Measurements from ENCODE around the gene PEX6. TPM values are rescaled to one million over a fixed set of nuclear protein-coding genes. Genes with fewer than 3 reads are reported as not detected.

The PEX6 gene
- total and polyA plus RNA-seq, 4 donors: 17.7 to 29.5 (median 23.9) TPM

DNA sequence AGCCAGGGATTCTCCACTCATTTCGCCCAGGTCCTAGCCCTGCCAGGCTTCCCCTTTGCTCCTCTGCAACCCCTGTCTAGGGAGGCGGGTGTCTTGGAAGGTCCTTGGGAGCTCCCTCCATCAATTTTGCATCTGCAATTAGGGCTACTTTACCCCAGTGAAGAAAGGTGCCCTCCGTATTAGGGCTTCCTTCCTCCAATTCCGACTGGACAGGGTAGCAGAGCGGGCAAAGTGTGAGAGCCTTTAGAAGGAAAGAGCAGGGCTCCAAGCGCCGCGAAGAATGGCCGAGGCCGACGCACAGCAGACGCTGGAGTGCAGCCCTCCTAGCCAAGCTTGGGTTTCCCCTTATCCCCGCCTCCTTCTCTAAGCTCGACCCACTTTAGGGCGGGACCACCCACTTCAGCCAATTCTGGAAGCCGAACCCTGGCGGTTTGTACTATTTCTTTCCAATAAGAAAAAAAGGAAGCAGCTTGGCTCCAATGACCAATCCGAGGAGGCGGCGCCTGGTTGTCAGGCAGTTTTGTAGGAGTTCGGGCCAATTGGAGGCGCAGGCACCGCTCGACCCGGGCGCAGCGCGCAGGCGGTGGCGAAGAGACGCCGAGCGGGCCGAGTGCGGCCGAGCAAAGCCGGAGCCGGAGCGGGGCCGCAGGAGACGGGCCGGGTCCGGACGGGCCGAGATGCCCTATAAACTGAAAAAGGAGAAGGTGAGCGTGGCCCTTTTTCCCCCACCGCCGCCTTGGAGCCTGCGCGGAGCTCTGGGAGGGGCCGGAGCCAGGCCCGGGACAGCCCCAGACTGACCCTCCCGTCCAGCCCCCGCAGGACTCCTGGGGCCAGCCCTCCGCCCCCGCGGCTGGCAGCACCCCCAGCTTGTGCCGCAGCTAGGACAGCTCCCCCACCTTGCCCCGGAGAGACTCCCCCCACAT is 5.3 kb upstream of the PEX6 start, which contains the start of gene PPP2R5D:
Gene PPP2R5D (plus strand): TSS at position 570 of the 923 bp plus-strand sequence. CDS start 108 bp downstream, at position 678.
- peak within 1 kb of the TSS; percentile 69 for H3K4me3 ChIP-seq (ENCODE audit: low read depth, low read length)
- H3K9me3 ChIP-seq (ENCODE audit: control insufficient read depth, insufficient read depth, low read length): no peaks in the 10 kb centered on the region
- H3K27ac ChIP-seq (ENCODE audit: low read depth, low read length): peak within 1 kb of the TSS; percentile 97
- peaks cover 37% of the 10 kb centered on the region for H3K4me1 ChIP-seq (ENCODE audit: control insufficient read depth, insufficient read depth, low read length)
- DNase-seq (ENCODE audit: low read depth in 4 of 6, low spot score in 6 of 6): peak; percentile 94 to 100 (median 98)
- H3K27me3 ChIP-seq (ENCODE audit: control insufficient read depth, insufficient read depth, low read length): no peaks in the 10 kb centered on the region
- WGBS (ENCODE audit: insufficient coverage): under 1% methylated on average over 52 of the region's 59 CpGs
- peaks cover 17% of the 10 kb centered on the region for H3K36me3 ChIP-seq (ENCODE audit: control insufficient read depth, insufficient read depth, low read length)

DNA sequence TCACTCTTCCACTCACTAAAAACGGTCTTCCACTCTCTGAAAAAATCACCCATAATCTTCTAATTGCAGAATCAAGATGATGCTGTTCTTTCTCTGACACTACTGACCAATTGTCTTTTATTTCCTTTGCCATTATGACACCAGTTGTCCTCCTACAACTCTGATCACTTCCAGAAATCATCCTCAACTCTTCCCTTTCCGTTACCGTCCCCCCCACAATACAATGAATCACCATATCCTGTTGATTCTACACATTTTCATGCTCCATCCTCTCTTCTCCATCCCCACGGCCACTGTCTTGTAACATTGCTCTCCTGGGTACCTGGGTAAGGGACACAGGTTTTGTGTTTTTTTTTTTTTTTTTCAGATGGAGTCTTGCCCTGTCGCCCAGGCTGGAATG is 2.9 kb upstream of the PEX6 start:
- 93% methylated on average over 4 of the region's 5 CpGs for WGBS (ENCODE audit: insufficient coverage)
- Histone ChIP-seq H3K36me3 (ENCODE audit: control insufficient read depth, insufficient read depth, low read length) (peaks cover 5% of the 10 kb centered on the region), H3K9me3 (ENCODE audit: control insufficient read depth, insufficient read depth, low read length) (no peaks in the 10 kb centered on the region), H3K4me1 (ENCODE audit: control insufficient read depth, insufficient read depth, low read length) (peaks cover 53% of the 10 kb centered on the region), H3K27me3 (ENCODE audit: control insufficient read depth, insufficient read depth, low read length) (no peaks in the 10 kb centered on the region), H3K27ac (ENCODE audit: low read depth, low read length) (no peak overlapping the region), H3K4me3 (ENCODE audit: low read depth, low read length) (no peak overlapping the region)
- DNase-seq (ENCODE audit: low read depth in 4 of 6, low spot score in 6 of 6): no peak

DNA sequence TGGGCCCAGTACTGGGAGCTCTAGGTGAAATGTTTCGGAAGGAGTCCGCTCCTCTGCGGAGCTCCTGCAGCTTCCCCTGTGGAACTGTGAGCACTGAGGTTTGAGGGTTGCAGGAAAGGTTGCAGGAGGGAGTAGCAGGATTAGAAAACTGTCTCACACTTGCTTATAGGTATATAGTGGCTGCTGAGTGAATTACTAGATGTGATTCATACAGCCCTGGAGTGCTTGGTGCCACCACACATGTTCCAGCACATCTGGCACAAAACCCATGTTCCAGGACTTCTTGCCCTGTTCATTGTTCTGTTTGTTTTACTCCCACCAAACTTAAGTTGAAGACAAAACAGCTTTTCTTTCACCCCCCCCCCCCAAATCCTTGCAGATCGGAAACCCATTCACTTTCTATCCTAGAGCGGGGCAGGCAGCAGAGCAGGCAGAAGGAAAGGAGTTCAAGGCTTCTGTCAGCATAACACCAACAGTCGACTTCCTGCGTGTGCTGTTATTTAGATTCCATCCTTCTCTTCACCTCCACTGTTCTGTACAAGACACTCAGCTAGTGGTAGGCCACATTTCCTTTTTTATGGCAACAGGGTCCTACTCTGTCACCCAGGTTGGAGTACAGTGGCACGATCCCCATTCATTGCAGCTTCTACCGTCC is 669 bp upstream of the PEX6 start:
- Histone ChIP-seq H3K9me3 (ENCODE audit: control insufficient read depth, insufficient read depth, low read length) (no peaks in the 10 kb centered on the region), H3K4me3 (ENCODE audit: low read depth, low read length) (peak overlapping the region; percentile 70), H3K27me3 (ENCODE audit: control insufficient read depth, insufficient read depth, low read length) (no peaks in the 10 kb centered on the region), H3K4me1 (ENCODE audit: control insufficient read depth, insufficient read depth, low read length) (peaks cover 37% of the 10 kb centered on the region), H3K27ac (ENCODE audit: low read depth, low read length) (peak overlapping the region; percentile 90), H3K36me3 (ENCODE audit: control insufficient read depth, insufficient read depth, low read length) (peaks cover 3% of the 10 kb centered on the region)
- no peak for DNase-seq (ENCODE audit: low read depth in 4 of 6, low spot score in 6 of 6)
- WGBS (ENCODE audit: insufficient coverage): 44% methylated on average over 7 of the region's 9 CpGs

DNA sequence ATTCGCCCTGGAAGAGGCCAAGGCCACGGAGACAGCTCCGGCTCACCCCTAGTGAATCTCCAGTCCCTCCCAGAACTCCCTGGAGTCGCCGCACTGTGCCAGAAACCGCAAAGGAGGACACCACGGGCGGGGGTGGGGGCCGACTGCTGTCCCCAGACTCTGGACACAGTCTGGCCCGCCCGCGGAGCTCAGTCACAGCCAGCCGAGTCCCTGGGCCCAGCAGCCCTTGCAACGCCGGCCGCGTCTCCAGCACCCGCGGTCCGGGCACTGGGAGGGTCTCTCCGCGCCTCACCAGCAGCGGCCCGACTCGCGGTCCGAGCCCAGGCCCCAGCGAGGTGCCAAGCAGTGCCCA is 518 bp downstream of the PEX6 start:
- H3K4me3 ChIP-seq (ENCODE audit: low read depth, low read length): peak overlapping the region; percentile 70
- no peaks in the 10 kb centered on the region for H3K27me3 ChIP-seq (ENCODE audit: control insufficient read depth, insufficient read depth, low read length)
- H3K9me3 ChIP-seq (ENCODE audit: control insufficient read depth, insufficient read depth, low read length): no peaks in the 10 kb centered on the region
- 1% methylated on average over 28 of the region's 28 CpGs for WGBS (ENCODE audit: insufficient coverage)
- H3K36me3 ChIP-seq (ENCODE audit: control insufficient read depth, insufficient read depth, low read length): peaks cover 9% of the 10 kb centered on the region
- H3K4me1 ChIP-seq (ENCODE audit: control insufficient read depth, insufficient read depth, low read length): peaks cover 31% of the 10 kb centered on the region
- H3K27ac ChIP-seq (ENCODE audit: low read depth, low read length): no peak overlapping the region
- no peak for DNase-seq (ENCODE audit: low read depth in 4 of 6, low spot score in 6 of 6)

DNA sequence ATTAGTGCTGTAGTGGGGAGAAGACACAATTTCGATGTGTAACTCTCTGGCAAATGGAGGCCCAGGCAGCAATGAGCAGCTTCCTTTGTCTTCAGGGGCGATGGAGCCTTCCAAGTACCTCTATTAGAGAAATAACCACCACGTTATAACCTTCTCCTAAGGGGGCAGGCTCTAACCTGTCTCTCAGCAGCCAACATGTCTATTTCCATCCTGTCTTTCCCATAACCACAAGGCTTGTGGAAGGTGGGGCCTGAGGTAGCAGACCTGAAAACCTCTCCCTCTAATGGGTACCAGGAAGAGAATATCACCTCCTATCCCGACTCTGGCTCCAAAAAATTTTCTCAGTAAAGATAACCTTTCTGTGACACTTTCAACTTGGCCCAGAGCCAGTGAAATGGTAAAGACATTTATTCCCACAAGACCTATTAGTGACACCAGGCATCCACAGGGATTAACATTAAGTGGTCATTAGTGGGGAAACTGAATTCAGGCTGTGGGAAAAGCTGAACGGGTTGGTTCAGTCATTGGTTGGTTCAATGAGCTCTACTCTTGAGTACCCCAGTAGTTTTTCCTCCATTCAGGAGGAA is 4.0 kb downstream of the PEX6 start:
- H3K27ac ChIP-seq (ENCODE audit: low read depth, low read length): no peak overlapping the region
- WGBS (ENCODE audit: insufficient coverage): 95% methylated on average over 3 of the region's 5 CpGs
- H3K4me1 ChIP-seq (ENCODE audit: control insufficient read depth, insufficient read depth, low read length): peaks cover 23% of the 10 kb centered on the region
- H3K27me3 ChIP-seq (ENCODE audit: control insufficient read depth, insufficient read depth, low read length): no peaks in the 10 kb centered on the region
- no peaks in the 10 kb centered on the region for H3K9me3 ChIP-seq (ENCODE audit: control insufficient read depth, insufficient read depth, low read length)
- H3K4me3 ChIP-seq (ENCODE audit: low read depth, low read length): no peak overlapping the region
- H3K36me3 ChIP-seq (ENCODE audit: control insufficient read depth, insufficient read depth, low read length): peaks cover 15% of the 10 kb centered on the region
- DNase-seq (ENCODE audit: low read depth in 4 of 6, low spot score in 6 of 6): no peak

DNA sequence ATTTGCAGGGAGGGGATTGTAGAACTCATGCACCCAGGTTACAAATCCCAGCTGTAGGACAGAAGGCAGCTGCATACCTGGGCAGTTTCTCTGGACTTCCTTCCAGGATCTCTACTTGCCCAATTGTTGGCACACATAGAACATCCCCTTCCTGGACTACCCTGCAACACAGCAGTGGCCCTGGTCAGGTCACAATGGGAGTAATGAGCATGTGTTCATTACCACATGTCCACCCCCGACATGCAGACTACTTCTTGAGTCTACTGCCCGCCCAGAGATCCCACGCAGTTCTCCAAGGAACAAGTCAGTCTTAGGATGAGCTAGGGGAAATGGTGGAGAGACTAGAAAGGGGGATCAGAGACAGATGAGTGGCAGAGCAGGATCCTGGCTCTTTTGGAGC is 5.1 kb downstream of the PEX6 start:
- no peak overlapping the region for H3K4me3 ChIP-seq (ENCODE audit: low read depth, low read length)

DNA sequence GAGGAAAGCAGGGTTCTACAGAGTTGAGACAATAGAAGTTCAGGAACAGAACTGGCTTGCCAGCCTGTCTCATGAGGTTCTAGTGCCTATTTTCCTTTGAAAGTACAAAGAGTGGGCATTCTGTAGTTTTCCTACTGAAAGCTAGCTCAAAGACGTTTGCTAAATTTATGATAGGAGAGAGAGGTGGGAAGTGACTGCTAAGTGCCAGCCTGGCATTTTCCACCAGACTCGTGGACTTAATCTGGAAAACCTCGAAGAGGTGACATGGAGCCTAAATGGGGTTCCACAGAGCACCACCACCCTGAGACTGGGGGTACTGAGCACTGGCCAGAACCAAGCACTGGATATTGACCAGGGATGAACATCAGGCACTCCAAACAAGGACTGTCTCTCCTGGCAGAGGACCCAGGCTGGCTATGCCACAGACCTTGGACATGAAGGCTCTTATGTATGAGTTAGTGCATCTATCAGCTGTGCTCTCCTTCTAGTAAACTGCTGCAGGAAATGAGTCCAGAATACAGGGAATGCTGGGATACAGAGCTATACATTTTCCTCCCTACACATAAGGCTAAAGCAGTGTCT is 7.1 kb downstream of the PEX6 start:
- H3K4me3 ChIP-seq (ENCODE audit: low read depth, low read length): no peak overlapping the region
- no peaks in the 10 kb centered on the region for H3K9me3 ChIP-seq (ENCODE audit: control insufficient read depth, insufficient read depth, low read length)
- H3K4me1 ChIP-seq (ENCODE audit: control insufficient read depth, insufficient read depth, low read length): no peaks in the 10 kb centered on the region
- DNase-seq (ENCODE audit: low read depth in 4 of 6, low spot score in 6 of 6): no peak
- no peak overlapping the region for H3K27ac ChIP-seq (ENCODE audit: low read depth, low read length)
- 88% methylated on average over 3 of the region's 3 CpGs for WGBS (ENCODE audit: insufficient coverage)
- peaks cover 45% of the 10 kb centered on the region for H3K36me3 ChIP-seq (ENCODE audit: control insufficient read depth, insufficient read depth, low read length)
- no peaks in the 10 kb centered on the region for H3K27me3 ChIP-seq (ENCODE audit: control insufficient read depth, insufficient read depth, low read length)

More for the DNA sequence above, 5.1 kb downstream of the PEX6 start:
- Histone ChIP-seq H3K27ac (ENCODE audit: low read depth, low read length) (no peak overlapping the region), H3K36me3 (ENCODE audit: control insufficient read depth, insufficient read depth, low read length) (peaks cover 26% of the 10 kb centered on the region), H3K27me3 (ENCODE audit: control insufficient read depth, insufficient read depth, low read length) (no peaks in the 10 kb centered on the region), H3K9me3 (ENCODE audit: control insufficient read depth, insufficient read depth, low read length) (no peaks in the 10 kb centered on the region), H3K4me1 (ENCODE audit: control insufficient read depth, insufficient read depth, low read length) (peaks cover 14% of the 10 kb centered on the region)
- DNase-seq (ENCODE audit: low read depth in 4 of 6, low spot score in 6 of 6): no peak
- no CpG with 5 or more reads among the region's 3 CpGs for WGBS (ENCODE audit: insufficient coverage)

DNA sequence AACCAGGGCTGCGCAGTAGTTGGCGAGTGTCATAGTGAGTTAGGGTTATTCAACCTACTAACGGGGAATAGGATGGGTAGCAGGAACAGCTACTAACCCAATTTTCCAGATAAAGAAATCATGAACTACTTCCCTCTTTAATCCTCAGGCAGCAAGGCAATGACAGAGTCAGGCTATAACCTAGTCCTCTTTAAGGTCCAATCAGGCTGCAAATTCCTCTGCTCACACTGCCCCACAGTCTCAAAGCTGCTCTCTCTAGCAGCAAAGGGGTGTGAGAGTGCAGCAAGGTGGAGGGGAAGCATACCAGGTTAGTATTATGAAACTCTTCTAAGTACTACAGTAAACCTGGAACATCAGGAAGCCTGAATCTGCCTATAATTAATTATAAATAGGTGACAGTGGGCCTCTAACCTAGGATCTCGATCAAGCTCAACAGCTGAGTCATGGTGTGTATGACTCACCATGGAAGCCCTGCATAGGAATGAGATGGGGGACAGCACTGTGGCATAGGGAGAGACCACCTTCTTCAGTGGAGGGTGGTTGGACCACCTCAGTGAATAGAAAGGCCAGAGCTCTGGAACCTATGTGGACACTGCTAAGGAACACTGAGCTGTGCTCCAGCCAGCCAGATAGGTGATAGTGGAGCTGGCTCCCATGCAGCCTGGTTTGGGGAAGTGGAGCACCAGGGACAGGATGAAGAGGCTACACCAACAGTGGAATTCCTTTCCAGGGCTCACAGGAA is 7.9 kb downstream of the PEX6 start:
- no CpG with 5 or more reads among the region's 4 CpGs for WGBS (ENCODE audit: insufficient coverage)
- Histone ChIP-seq H3K9me3 (ENCODE audit: control insufficient read depth, insufficient read depth, low read length) (no peaks in the 10 kb centered on the region), H3K36me3 (ENCODE audit: control insufficient read depth, insufficient read depth, low read length) (peaks cover 53% of the 10 kb centered on the region), H3K27ac (ENCODE audit: low read depth, low read length) (no peak overlapping the region), H3K4me1 (ENCODE audit: control insufficient read depth, insufficient read depth, low read length) (no peaks in the 10 kb centered on the region), H3K4me3 (ENCODE audit: low read depth, low read length) (no peak overlapping the region), H3K27me3 (ENCODE audit: control insufficient read depth, insufficient read depth, low read length) (no peaks in the 10 kb centered on the region)
- DNase-seq (ENCODE audit: low read depth in 4 of 6, low spot score in 6 of 6): no peak

DNA sequence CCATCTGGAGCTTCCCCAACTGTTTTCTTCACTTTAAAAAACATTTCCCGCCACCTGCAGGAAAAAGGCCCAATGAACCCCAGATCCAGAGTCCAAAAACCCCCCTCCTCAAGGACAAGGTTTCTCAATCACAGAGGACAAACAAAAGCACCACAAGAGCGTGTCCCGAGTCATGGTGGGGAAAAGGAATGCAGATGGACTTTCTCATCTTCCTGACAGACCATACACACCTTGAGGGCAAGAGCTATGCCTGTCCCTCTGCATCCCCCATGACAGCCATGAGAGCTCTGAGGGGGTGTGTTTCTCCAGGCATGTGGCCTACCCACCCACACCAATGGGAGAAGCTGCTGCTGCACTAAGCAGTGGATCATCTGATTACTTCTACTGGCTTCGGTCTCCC is 9.0 kb downstream of the PEX6 start:
- no CpG with 5 or more reads among the region's 4 CpGs for WGBS (ENCODE audit: insufficient coverage)
- H3K27me3 ChIP-seq (ENCODE audit: control insufficient read depth, insufficient read depth, low read length): no peaks in the 10 kb centered on the region
- no peak overlapping the region for H3K4me3 ChIP-seq (ENCODE audit: low read depth, low read length)
- no peak overlapping the region for H3K27ac ChIP-seq (ENCODE audit: low read depth, low read length)
- no peaks in the 10 kb centered on the region for H3K9me3 ChIP-seq (ENCODE audit: control insufficient read depth, insufficient read depth, low read length)
- H3K36me3 ChIP-seq (ENCODE audit: control insufficient read depth, insufficient read depth, low read length): peaks cover 64% of the 10 kb centered on the region
- H3K4me1 ChIP-seq (ENCODE audit: control insufficient read depth, insufficient read depth, low read length): no peaks in the 10 kb centered on the region
- DNase-seq (ENCODE audit: low read depth in 4 of 6, low spot score in 6 of 6): no peak
